Measurements from ENCODE around the gene RUFY4. TPM values are rescaled to one million over a fixed set of nuclear protein-coding genes. Genes with fewer than 3 reads are reported as not detected.

RUFY4 gene
- total RNA-seq, 1 experiment from 2014 or later, result 0.21 TPM

GRCh38 chr2:218086478-218086877, 17.4 kb downstream of the RUFY4 start:
- H3K4me1 Mint-ChIP-seq (ENCODE audit: low read depth, unreplicated experiment), result no peaks in the 10 kb centered on the region
- TF ChIP-seq CTCF (IDR thresholded peaks at IDR 0.05; ENCODE audit: unreplicated experiment), result no peak
- DNase-seq, result no peak
- H3K9me3 Mint-ChIP-seq (ENCODE audit: low read depth, unreplicated experiment), result peaks cover 13% of the 10 kb centered on the region
- no peak overlapping the region for H3K4me3 Mint-ChIP-seq (ENCODE audit: low read depth, unreplicated experiment)
- peaks cover 62% of the 10 kb centered on the region for H3K27me3 Mint-ChIP-seq (ENCODE audit: unreplicated experiment)
- no TSS peak for BruUV-seq (replicated peaks)
- CTCF ChIA-PET, result no interaction called here
- intact Hi-C loops (cut with micrococcal nuclease; ENCODE audit: unreplicated experiment), result no loop called here
- H3K36me3 Mint-ChIP-seq (ENCODE audit: insufficient read depth, unreplicated experiment), result no peaks in the 10 kb centered on the region
- no peak overlapping the region for H3K27ac Mint-ChIP-seq (ENCODE audit: unreplicated experiment)

GRCh38 chr2:218089259-218089658, 20.2 kb downstream of the RUFY4 start:
- Mint-ChIP-seq H3K36me3 (ENCODE audit: insufficient read depth, unreplicated experiment) (no peaks in the 10 kb centered on the region), H3K4me3 (ENCODE audit: low read depth, unreplicated experiment) (no peak overlapping the region), H3K4me1 (ENCODE audit: low read depth, unreplicated experiment) (no peaks in the 10 kb centered on the region), H3K27me3 (ENCODE audit: unreplicated experiment) (peaks cover 87% of the 10 kb centered on the region), H3K9me3 (ENCODE audit: low read depth, unreplicated experiment) (peaks cover 13% of the 10 kb centered on the region), H3K27ac (ENCODE audit: unreplicated experiment) (no peak overlapping the region)
- no peak for TF ChIP-seq CTCF (IDR thresholded peaks at IDR 0.05; ENCODE audit: unreplicated experiment)
- intact Hi-C loops (cut with micrococcal nuclease; ENCODE audit: unreplicated experiment), result no loop called here
- CTCF ChIA-PET, result no interaction called here
- DNase-seq, result no peak
- BruUV-seq (replicated peaks), result no TSS peak

- CTCF ChIA-PET, result no interaction called here
- Mint-ChIP-seq H3K27ac (ENCODE audit: unreplicated experiment) (no peak overlapping the region), H3K4me3 (ENCODE audit: low read depth, unreplicated experiment) (no peak overlapping the region), H3K36me3 (ENCODE audit: insufficient read depth, unreplicated experiment) (no peaks in the 10 kb centered on the region), H3K27me3 (ENCODE audit: unreplicated experiment) (peaks cover 70% of the 10 kb centered on the region), H3K4me1 (ENCODE audit: low read depth, unreplicated experiment) (no peaks in the 10 kb centered on the region), H3K9me3 (ENCODE audit: low read depth, unreplicated experiment) (peaks cover 3% of the 10 kb centered on the region)
- no peak for DNase-seq
- BruUV-seq (replicated peaks), result no TSS peak
- no peak for TF ChIP-seq CTCF (IDR thresholded peaks at IDR 0.05; ENCODE audit: unreplicated experiment)
- intact Hi-C loops (cut with micrococcal nuclease; ENCODE audit: unreplicated experiment), result no loop called here
These were observed 22.7 kb downstream of the RUFY4 start for GRCh38 chr2:218091746-218092145.

- Mint-ChIP-seq H3K27me3 (ENCODE audit: unreplicated experiment) (peaks cover 59% of the 10 kb centered on the region), H3K4me3 (ENCODE audit: low read depth, unreplicated experiment) (no peak overlapping the region), H3K36me3 (ENCODE audit: insufficient read depth, unreplicated experiment) (no peaks in the 10 kb centered on the region), H3K27ac (ENCODE audit: unreplicated experiment) (no peak overlapping the region), H3K4me1 (ENCODE audit: low read depth, unreplicated experiment) (no peaks in the 10 kb centered on the region), H3K9me3 (ENCODE audit: low read depth, unreplicated experiment) (peaks cover 2% of the 10 kb centered on the region)
- TF ChIP-seq CTCF (IDR thresholded peaks at IDR 0.05; ENCODE audit: unreplicated experiment), result no peak
- intact Hi-C loops (cut with micrococcal nuclease; ENCODE audit: unreplicated experiment), result no loop called here
- no TSS peak for BruUV-seq (replicated peaks)
- DNase-seq, result no peak
- CTCF ChIA-PET, result no interaction called here
These were observed 24.8 kb downstream of the RUFY4 start for GRCh38 chr2:218093879-218094278.

GRCh38 chr2:218095853-218096252, 26.8 kb downstream of the RUFY4 start:
- no peaks in the 10 kb centered on the region for H3K36me3 Mint-ChIP-seq (ENCODE audit: insufficient read depth, unreplicated experiment)
- H3K4me1 Mint-ChIP-seq (ENCODE audit: low read depth, unreplicated experiment), result peaks cover 13% of the 10 kb centered on the region
- peaks cover 5% of the 10 kb centered on the region for H3K9me3 Mint-ChIP-seq (ENCODE audit: low read depth, unreplicated experiment)
- no peak overlapping the region for H3K4me3 Mint-ChIP-seq (ENCODE audit: low read depth, unreplicated experiment)
- intact Hi-C loops (cut with micrococcal nuclease; ENCODE audit: unreplicated experiment), result no loop called here
- peaks cover 48% of the 10 kb centered on the region for H3K27me3 Mint-ChIP-seq (ENCODE audit: unreplicated experiment)
- no peak for DNase-seq
- BruUV-seq (replicated peaks), result no TSS peak
- no peak overlapping the region for H3K27ac Mint-ChIP-seq (ENCODE audit: unreplicated experiment)
- TF ChIP-seq CTCF (IDR thresholded peaks at IDR 0.05; ENCODE audit: unreplicated experiment), result no peak
- CTCF ChIA-PET, result no interaction called here
